ENCODE measurements around the gene MEGF8.

MEGF8 gene

GRCh38 chr19:42366673-42367072 lies 41.2 kb downstream of the MEGF8 start:
- Mint-ChIP-seq H3K27ac (no peak overlapping the region), H3K36me3 (peaks cover 9% of the 10 kb centered on the region), H3K9me3 (no peaks in the 10 kb centered on the region), H3K4me1 (no peaks in the 10 kb centered on the region), H3K4me3 (no peak overlapping the region)
- no peak for ATAC-seq
- no peak for DNase-seq (ENCODE audit: low spot score in 2 of 2)

- no peak overlapping the region for H3K4me3 Mint-ChIP-seq
- no peak for DNase-seq (ENCODE audit: low spot score in 2 of 2)
- no peak overlapping the region for H3K27ac Mint-ChIP-seq
- no peaks in the 10 kb centered on the region for H3K9me3 Mint-ChIP-seq
- H3K36me3 Mint-ChIP-seq, result peaks cover 9% of the 10 kb centered on the region
- no peak for ATAC-seq
- no peaks in the 10 kb centered on the region for H3K4me1 Mint-ChIP-seq
Measured at GRCh38 chr19:42367929-42368328, 42.5 kb downstream of the MEGF8 start.

GRCh38 chr19:42368360-42368759 lies 42.9 kb downstream of the MEGF8 start:
- no peak overlapping the region for H3K27ac Mint-ChIP-seq
- H3K4me1 Mint-ChIP-seq, result no peaks in the 10 kb centered on the region
- ATAC-seq, result no peak
- peaks cover 9% of the 10 kb centered on the region for H3K36me3 Mint-ChIP-seq
- DNase-seq (ENCODE audit: low spot score in 2 of 2), result no peak
- H3K9me3 Mint-ChIP-seq, result no peaks in the 10 kb centered on the region
- H3K4me3 Mint-ChIP-seq, result no peak overlapping the region

- ATAC-seq, result no peak
- Mint-ChIP-seq H3K9me3 (no peaks in the 10 kb centered on the region), H3K4me3 (no peak overlapping the region), H3K4me1 (no peaks in the 10 kb centered on the region), H3K36me3 (peaks cover 5% of the 10 kb centered on the region), H3K27ac (no peak overlapping the region)
- DNase-seq (ENCODE audit: low spot score in 2 of 2), result no peak
Measured at GRCh38 chr19:42368765-42369164, 43.3 kb downstream of the MEGF8 start.

- Mint-ChIP-seq H3K4me1 (no peaks in the 10 kb centered on the region), H3K27ac (peak overlapping the region; percentile 58), H3K9me3 (no peaks in the 10 kb centered on the region), H3K4me3 (no peak overlapping the region), H3K36me3 (peaks cover 4% of the 10 kb centered on the region)
- ATAC-seq (no peak), DNase-seq (ENCODE audit: low spot score in 2 of 2) (no peak)
Measured at GRCh38 chr19:42369433-42370067, 44.1 kb downstream of the MEGF8 start.

DNA sequence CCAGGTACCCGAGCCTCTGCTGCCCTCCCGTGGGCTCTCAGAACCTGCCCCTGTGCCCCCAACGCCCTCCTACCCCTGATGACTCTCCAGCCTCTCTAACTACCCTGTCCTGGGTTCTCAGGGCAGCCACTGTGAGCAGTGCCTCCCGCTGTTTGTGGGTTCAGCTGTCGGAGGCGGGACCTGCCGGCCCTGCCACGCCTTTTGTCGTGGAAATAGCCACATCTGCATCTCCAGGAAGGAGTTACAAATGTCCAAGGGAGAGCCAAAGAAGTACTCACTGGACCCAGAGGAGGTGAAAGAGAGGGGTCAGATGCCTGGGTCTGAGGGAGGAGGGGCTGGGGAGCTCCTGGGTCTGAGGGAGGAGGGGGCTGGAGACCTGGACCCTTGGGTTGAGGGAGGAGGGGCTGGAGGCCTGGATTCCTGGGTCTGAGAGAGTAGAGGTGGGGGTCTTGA lies 44.7 kb downstream of the MEGF8 start:
- Mint-ChIP-seq H3K9me3 (no peaks in the 10 kb centered on the region), H3K4me3 (no peak overlapping the region), H3K27ac (peak overlapping the region; percentile 58), H3K36me3 (peaks cover 4% of the 10 kb centered on the region), H3K4me1 (no peaks in the 10 kb centered on the region)
- ATAC-seq, result no peak
- no peak for DNase-seq (ENCODE audit: low spot score in 2 of 2)

- ATAC-seq, result no peak
- no peak overlapping the region for H3K4me3 Mint-ChIP-seq
- H3K9me3 Mint-ChIP-seq, result no peaks in the 10 kb centered on the region
- DNase-seq (ENCODE audit: low spot score in 2 of 2), result no peak
- H3K27ac Mint-ChIP-seq, result peak overlapping the region; percentile 58
- peaks cover 4% of the 10 kb centered on the region for H3K36me3 Mint-ChIP-seq
- no peaks in the 10 kb centered on the region for H3K4me1 Mint-ChIP-seq
Measured at GRCh38 chr19:42370626-42371175, 45.3 kb downstream of the MEGF8 start.

GRCh38 chr19:42374826-42375376 lies 49.5 kb downstream of the MEGF8 start:
- DNase-seq (ENCODE audit: low spot score in 2 of 2) (no peak), ATAC-seq (no peak)
- Mint-ChIP-seq H3K4me3 (no peak overlapping the region), H3K36me3 (no peaks in the 10 kb centered on the region), H3K27ac (no peak overlapping the region), H3K9me3 (no peaks in the 10 kb centered on the region), H3K4me1 (no peaks in the 10 kb centered on the region)

GRCh38 chr19:42375415-42376176 lies 50.2 kb downstream of the MEGF8 start:
- H3K27ac Mint-ChIP-seq, result no peak overlapping the region
- H3K4me3 Mint-ChIP-seq, result no peak overlapping the region
- ATAC-seq, result no peak
- no peaks in the 10 kb centered on the region for H3K4me1 Mint-ChIP-seq
- no peaks in the 10 kb centered on the region for H3K9me3 Mint-ChIP-seq
- DNase-seq (ENCODE audit: low spot score in 2 of 2), result no peak
- H3K36me3 Mint-ChIP-seq, result no peaks in the 10 kb centered on the region

- H3K4me3 Mint-ChIP-seq, result no peak overlapping the region
- H3K9me3 Mint-ChIP-seq, result no peaks in the 10 kb centered on the region
- H3K4me1 Mint-ChIP-seq, result no peaks in the 10 kb centered on the region
- H3K36me3 Mint-ChIP-seq, result no peaks in the 10 kb centered on the region
- H3K27ac Mint-ChIP-seq, result no peak overlapping the region
- DNase-seq (ENCODE audit: low spot score in 2 of 2) (no peak), ATAC-seq (no peak)
Measured at GRCh38 chr19:42376177-42376555, 50.7 kb downstream of the MEGF8 start.

DNA sequence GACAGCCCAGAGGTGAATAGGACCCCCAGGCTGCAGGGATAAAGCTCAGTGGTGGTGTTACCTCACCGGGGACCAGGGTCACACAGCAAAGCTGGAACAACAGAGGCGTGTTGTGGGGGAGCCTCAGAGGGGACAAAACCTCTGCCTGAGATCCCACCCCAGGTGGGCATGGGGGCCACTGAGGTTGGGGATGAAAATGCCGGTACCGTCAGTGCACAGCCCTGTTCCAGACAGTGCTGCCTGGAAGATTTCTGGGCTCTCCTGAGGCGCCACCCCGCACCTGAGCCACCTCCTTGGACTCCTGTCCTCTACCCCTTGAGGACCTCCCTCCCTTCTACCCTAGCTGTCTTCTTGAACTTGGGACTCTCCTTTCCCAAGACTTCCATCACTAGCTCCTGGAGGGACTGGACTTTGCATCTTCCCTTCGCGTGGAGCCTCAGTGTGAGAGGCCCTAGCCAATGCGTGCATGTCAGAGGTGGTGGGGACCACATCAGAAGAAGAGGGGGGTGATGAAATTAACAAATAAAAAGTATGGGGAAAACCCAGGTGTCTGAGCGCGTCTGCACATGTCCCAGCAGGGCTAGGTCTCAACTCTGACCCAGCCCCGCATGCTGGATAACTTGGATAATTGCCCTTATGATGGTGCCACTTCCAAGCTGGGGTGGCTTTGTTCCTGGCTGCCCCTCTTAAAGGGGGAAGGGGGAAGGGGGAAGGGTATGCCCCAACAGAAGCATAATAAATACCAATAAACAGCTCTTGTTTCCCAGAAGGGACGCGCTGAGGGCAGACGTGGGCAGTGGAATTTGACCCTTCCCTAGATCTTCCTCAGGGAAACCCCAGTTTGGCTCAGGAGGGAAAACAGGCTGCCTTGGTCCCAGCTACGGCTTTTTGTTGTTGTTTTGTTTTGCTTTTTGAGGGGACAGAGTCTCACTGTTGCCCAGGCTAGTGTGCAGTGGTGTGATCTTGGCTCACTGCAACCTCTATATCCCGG lies 53.1 kb downstream of the MEGF8 start:
- no peaks in the 10 kb centered on the region for H3K9me3 Mint-ChIP-seq
- no peak overlapping the region for H3K4me3 Mint-ChIP-seq
- DNase-seq (ENCODE audit: low spot score in 2 of 2), result no peak
- no peaks in the 10 kb centered on the region for H3K36me3 Mint-ChIP-seq
- no peaks in the 10 kb centered on the region for H3K4me1 Mint-ChIP-seq
- ATAC-seq, result no peak
- no peak overlapping the region for H3K27ac Mint-ChIP-seq

- no peak overlapping the region for H3K4me3 Mint-ChIP-seq
- no peak overlapping the region for H3K27ac Mint-ChIP-seq
- DNase-seq (ENCODE audit: low spot score in 2 of 2), result no peak
- ATAC-seq, result no peak
- H3K36me3 Mint-ChIP-seq, result no peaks in the 10 kb centered on the region
- no peaks in the 10 kb centered on the region for H3K9me3 Mint-ChIP-seq
- no peaks in the 10 kb centered on the region for H3K4me1 Mint-ChIP-seq
Measured at GRCh38 chr19:42380155-42380554, 54.7 kb downstream of the MEGF8 start.

- no peaks in the 10 kb centered on the region for H3K9me3 Mint-ChIP-seq
- peak overlapping the region; percentile 68 for H3K4me3 Mint-ChIP-seq
Measured at GRCh38 chr19:42386974-42387707, 61.7 kb downstream of the MEGF8 start.

DNA sequence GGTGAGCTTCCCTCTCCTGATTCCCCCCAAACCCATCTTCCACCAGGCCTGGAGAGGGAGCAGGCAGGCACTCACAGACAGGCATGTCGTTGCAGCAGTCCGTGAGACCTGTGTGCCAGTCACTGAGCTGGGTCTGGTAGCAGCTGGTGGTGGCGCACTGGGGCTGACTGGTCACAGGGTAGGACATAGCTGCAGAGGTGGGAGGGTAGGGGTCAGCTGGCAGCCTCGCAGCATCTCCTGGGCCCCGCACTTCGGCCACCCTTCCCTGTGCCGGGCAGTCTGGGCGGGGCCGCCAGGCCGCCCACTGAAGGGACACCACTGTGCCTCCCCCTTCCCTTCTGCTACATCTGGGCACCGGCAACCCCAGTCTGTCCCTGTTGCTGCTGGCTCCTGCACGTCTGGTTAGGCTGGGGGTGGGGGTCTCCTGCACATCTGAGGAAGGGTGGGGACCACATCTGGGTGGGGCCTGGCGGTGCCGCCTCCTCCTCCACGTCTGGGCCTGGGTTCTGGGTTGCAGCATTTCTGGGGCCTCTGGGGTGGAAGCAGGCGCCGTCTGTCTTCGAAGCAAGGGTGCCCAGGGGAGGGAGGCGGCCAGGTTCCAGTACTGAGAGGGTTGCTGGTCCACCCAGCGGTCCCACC lies 63.5 kb downstream of the MEGF8 start:
- Mint-ChIP-seq H3K4me3 (no peak overlapping the region), H3K9me3 (no peaks in the 10 kb centered on the region), H3K4me1 (peaks cover 12% of the 10 kb centered on the region), H3K27ac (no peak overlapping the region), H3K36me3 (no peaks in the 10 kb centered on the region)
- ATAC-seq (no peak), DNase-seq (ENCODE audit: low spot score in 2 of 2) (no peak)

More at GRCh38 chr19:42386974-42387707, 61.7 kb downstream of the MEGF8 start:
- no peaks in the 10 kb centered on the region for H3K36me3 Mint-ChIP-seq
- ATAC-seq (peak; percentile 89), DNase-seq (ENCODE audit: low spot score in 2 of 2) (peak; percentile 55 to 77)
- H3K4me1 Mint-ChIP-seq, result peaks cover 12% of the 10 kb centered on the region
- H3K27ac Mint-ChIP-seq, result peak overlapping the region; percentile 70
